Liver (tissue), 3 donors: ENCODE measurements around the gene GPR33.

Experiments used
- CTCF ChIP-seq: fragments of 150-350 bp; IDR thresholded peaks from 2 replicates; pipeline ENCODE4 v1.5.1; 2017; ENCODE audit warnings: improper control_type of control experiment, low read depth, low read length; ENCODE audit not compliant: missing input control
- GABPA ChIP-seq, 2 donors: IDR thresholded peaks in 1 of 2; conservative IDR thresholded peaks in 1 of 2; 2 replicates each; pipeline ENCODE4 v1.6.1; 2016; ENCODE audit warnings: antibody characterized with exemption in 2 of 2, mild to moderate bottlenecking in 1 of 2, moderate library complexity in 1 of 2
- RAD21 ChIP-seq, 2 donors: IDR thresholded peaks; 2 replicates each; pipeline ENCODE4 v1.6.1; 2016; ENCODE audit warnings: antibody characterized with exemption in 2 of 2, mild to moderate bottlenecking in 2 of 2
- REST ChIP-seq: IDR thresholded peaks from 2 replicates; pipeline ENCODE4 v1.6.1; 2016; ENCODE audit warnings: antibody characterized with exemption, mild to moderate bottlenecking
- RXRA ChIP-seq, 2 donors: IDR thresholded peaks; 2 replicates each; pipeline ENCODE4 v1.6.1; 2017 to 2018; ENCODE audit warnings: antibody characterized with exemption in 2 of 2, mild to moderate bottlenecking in 1 of 2
- TAF1 ChIP-seq: conservative IDR thresholded peaks from 2 replicates; pipeline ENCODE4 v1.6.1; 2016; ENCODE audit warnings: antibody characterized with exemption, mild to moderate bottlenecking
- YY1 ChIP-seq: IDR thresholded peaks from 2 replicates; pipeline ENCODE4 v1.6.1; 2016; ENCODE audit warnings: antibody characterized with exemption, mild to moderate bottlenecking
- donor health status: healthy.
- donor health status: healthy.

GRCh38 chr14:31508135-31508534 is 20.3 kb upstream of the GPR33 start:
- TF ChIP-seq REST, result no peak
- no peak for TF ChIP-seq CTCF
- TF ChIP-seq RAD21 (IDR thresholded peaks at IDR 0.05), result no peak
- TF ChIP-seq GABPA (IDR thresholded peaks at IDR 0.05 in 1 of 2, conservative IDR thresholded peaks at IDR 0.05 in 1 of 2), result no peak
- no peak for TF ChIP-seq YY1
- TF ChIP-seq TAF1, result no peak
- no peak for TF ChIP-seq RXRA (IDR thresholded peaks at IDR 0.05)
